Thoracic aorta (tissue), 2 donors: ENCODE measurements around the gene GREB1L. TPM values are rescaled to one million over a fixed set of nuclear protein-coding genes. Genes with fewer than 3 reads are reported as not detected.

Source experiments
- ATAC-seq: fragments of 150-250 bp; one replicate; pipeline ENCODE4 v1.8.0; 2017; ENCODE audit warnings: low read depth; ENCODE audit not compliant: insufficient number of reproducible peaks, low FRiP score
- DNase-seq: peaks from one replicate; pipeline ENCODE4 v3.0.0-alpha.2; 2020; ENCODE audit warnings: low spot score
- H3K27ac ChIP-seq, 2 donors: fragments of 200-600 bp; sonication (generic); 1 replicate in 1 of 2; 2 replicates in 1 of 2; pipeline ENCODE4 v1.5.1; 2016; ENCODE audit warnings: mild to moderate bottlenecking in 2 of 2, moderate library complexity in 2 of 2
- H3K27me3 ChIP-seq: fragments of 200-600 bp; sonication (generic); replicated peaks from 2 replicates; pipeline ENCODE4 v1.6.0; 2016; ENCODE audit warnings: mild to moderate bottlenecking; ENCODE audit not compliant: insufficient read depth
- H3K36me3 ChIP-seq: fragments of 200-600 bp; sonication (generic); one replicate; pipeline ENCODE4 v1.5.1; 2016
- H3K4me1 ChIP-seq, 2 donors: fragments of 200-600 bp; sonication (generic); 1 replicate in 1 of 2; 2 replicates in 1 of 2; pipeline versions ENCODE4 v1.5.1 to v1.6.0; 2016; ENCODE audit warnings: low read depth in 2 of 2, mild to moderate bottlenecking in 1 of 2; ENCODE audit not compliant: control insufficient read depth in 1 of 2
- H3K4me3 ChIP-seq: fragments of 200-600 bp; sonication (generic); 2 replicates; pipeline ENCODE4 v1.5.1; 2016; ENCODE audit warnings: mild to moderate bottlenecking
- H3K9me3 ChIP-seq: fragments of 200-600 bp; sonication (generic); 2 replicates; pipeline ENCODE4 v1.5.1; 2016
- total RNA-seq, 2 donors: library from RNA; depleted of rRNA; stranded (reverse); fragments of >200 nt; gene quantifications; one replicate each; pipeline versions ENCODE4 v1.1.0 to v1.2.3, GENCODE V29; 2016
- TF ChIP-seq, protein P1 (sequence below): fragments of 200-600 bp; sonication (generic); IDR thresholded peaks from one replicate; pipeline ENCODE4 v1.5.1; 2019; ENCODE audit warnings: antibody characterized with exemption

Gene GREB1L
- total RNA-seq, 2 donors from 2014 or later = 12.7 to 20.0 TPM

GRCh38 chr18:21452276-21452780, 210.3 kb downstream of the GREB1L start:
- peak overlapping the region; percentile 22 to 26 for H3K27ac ChIP-seq
- no peak overlapping the region for H3K4me3 ChIP-seq
- ATAC-seq (no peak), DNase-seq (no peak)
- TF ChIP-seq, protein P1, sequence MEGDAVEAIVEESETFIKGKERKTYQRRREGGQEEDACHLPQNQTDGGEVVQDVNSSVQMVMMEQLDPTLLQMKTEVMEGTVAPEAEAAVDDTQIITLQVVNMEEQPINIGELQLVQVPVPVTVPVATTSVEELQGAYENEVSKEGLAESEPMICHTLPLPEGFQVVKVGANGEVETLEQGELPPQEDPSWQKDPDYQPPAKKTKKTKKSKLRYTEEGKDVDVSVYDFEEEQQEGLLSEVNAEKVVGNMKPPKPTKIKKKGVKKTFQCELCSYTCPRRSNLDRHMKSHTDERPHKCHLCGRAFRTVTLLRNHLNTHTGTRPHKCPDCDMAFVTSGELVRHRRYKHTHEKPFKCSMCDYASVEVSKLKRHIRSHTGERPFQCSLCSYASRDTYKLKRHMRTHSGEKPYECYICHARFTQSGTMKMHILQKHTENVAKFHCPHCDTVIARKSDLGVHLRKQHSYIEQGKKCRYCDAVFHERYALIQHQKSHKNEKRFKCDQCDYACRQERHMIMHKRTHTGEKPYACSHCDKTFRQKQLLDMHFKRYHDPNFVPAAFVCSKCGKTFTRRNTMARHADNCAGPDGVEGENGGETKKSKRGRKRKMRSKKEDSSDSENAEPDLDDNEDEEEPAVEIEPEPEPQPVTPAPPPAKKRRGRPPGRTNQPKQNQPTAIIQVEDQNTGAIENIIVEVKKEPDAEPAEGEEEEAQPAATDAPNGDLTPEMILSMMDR = no peak
- H3K4me1 ChIP-seq = peaks cover 11 to 35% of the 10 kb centered on the region in 2 donors
- no peaks in the 10 kb centered on the region for H3K27me3 ChIP-seq
- no peaks in the 10 kb centered on the region for H3K9me3 ChIP-seq
- no peaks in the 10 kb centered on the region for H3K36me3 ChIP-seq

DNA sequence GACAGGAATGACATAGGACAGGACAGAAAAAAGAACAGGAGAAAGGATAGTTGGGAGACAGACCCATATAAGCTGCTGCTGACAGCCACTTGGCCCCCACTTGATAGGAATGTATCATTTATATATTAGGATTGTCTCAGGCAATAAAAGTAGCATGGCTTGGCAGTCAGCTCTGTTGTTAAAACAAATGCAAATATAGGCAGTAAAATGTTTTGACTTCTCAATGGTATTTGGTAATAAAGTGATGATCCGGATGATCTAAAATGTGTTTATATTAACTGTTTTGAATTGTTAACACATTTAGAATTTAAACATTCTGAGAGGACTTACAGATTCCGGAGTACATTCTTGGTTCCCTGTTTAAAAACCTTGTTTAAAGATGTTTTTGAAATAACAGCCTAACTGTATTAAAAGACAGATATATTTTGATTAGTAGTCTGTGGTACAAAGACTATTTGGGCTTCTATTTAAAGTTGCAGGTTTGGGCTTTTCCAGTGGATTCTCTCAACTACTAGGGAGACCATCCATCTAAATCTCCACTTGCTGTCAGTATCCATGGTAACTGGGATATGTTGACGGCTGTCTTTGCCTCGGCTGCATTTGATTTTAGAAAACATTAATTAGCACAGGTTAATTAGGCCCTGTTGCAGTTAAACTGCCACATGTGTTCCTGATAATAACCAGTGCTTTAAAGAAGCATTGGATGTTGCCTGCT, 210.9 kb downstream of the GREB1L start:
- no peaks in the 10 kb centered on the region for H3K36me3 ChIP-seq
- peak overlapping the region; percentile 22 to 26 for H3K27ac ChIP-seq
- DNase-seq (no peak), ATAC-seq (no peak)
- no peaks in the 10 kb centered on the region for H3K27me3 ChIP-seq
- H3K4me1 ChIP-seq = peaks cover 13 to 42% of the 10 kb centered on the region in 2 donors
- no peaks in the 10 kb centered on the region for H3K9me3 ChIP-seq
- TF ChIP-seq, protein P1 = no peak
- H3K4me3 ChIP-seq = no peak overlapping the region

GRCh38 chr18:21453511-21453901, 211.5 kb downstream of the GREB1L start:
- ATAC-seq = no peak
- TF ChIP-seq, protein P1 = no peak

DNA sequence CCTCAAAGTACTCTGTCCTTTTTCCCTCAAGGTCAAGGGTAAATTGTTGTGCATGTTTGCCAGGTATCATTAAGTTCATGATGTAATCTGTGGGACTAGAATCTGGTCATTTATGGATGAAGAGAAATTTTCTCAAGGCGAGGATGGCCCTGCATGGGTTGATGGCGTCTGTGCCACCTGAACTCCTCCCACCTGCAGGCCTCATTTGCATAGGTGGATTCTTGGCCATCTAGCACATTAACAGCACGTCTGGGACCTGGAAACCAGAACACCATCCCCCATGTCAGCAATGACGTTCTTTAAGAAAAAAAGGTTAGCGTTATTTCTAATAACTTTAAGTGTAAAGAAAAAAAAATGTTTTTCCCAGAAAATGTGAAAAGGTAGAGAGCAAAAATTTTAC, 212.7 kb downstream of the GREB1L start:
- H3K4me1 ChIP-seq = peaks cover 23 to 59% of the 10 kb centered on the region in 2 donors
- H3K36me3 ChIP-seq = no peaks in the 10 kb centered on the region
- ATAC-seq (no peak), DNase-seq (no peak)
- H3K9me3 ChIP-seq = no peaks in the 10 kb centered on the region
- H3K4me3 ChIP-seq = no peak overlapping the region
- TF ChIP-seq, protein P1 = no peak
- H3K27ac ChIP-seq = no peak overlapping the region
- H3K27me3 ChIP-seq = no peaks in the 10 kb centered on the region

More at GRCh38 chr18:21453511-21453901, 211.5 kb downstream of the GREB1L start:
- H3K36me3 ChIP-seq = no peaks in the 10 kb centered on the region
- no peak overlapping the region for H3K27ac ChIP-seq
- DNase-seq = no peak
- H3K4me1 ChIP-seq = peaks cover 17 to 47% of the 10 kb centered on the region in 2 donors
- no peak overlapping the region for H3K4me3 ChIP-seq
- H3K27me3 ChIP-seq = no peaks in the 10 kb centered on the region
- H3K9me3 ChIP-seq = no peaks in the 10 kb centered on the region

GRCh38 chr18:21456428-21457178, 214.6 kb downstream of the GREB1L start:
- ATAC-seq (no peak), DNase-seq (no peak)
- no peaks in the 10 kb centered on the region for H3K27me3 ChIP-seq
- peak overlapping the region in 1 of 2 donors; percentile 80 for H3K27ac ChIP-seq
- H3K9me3 ChIP-seq = no peaks in the 10 kb centered on the region
- TF ChIP-seq, protein P1 = no peak
- peaks cover 18 to 65% of the 10 kb centered on the region in 2 donors for H3K4me1 ChIP-seq
- H3K4me3 ChIP-seq = no peak overlapping the region
- no peaks in the 10 kb centered on the region for H3K36me3 ChIP-seq
